HPDE6-E6E7 (cell line): Measurements from ENCODE around the gene TP73.

Source experiments
- DNase-seq: peaks from one replicate; pipeline ENCODE4 v3.0.0; 2011; ENCODE audit warnings: missing footprints; ENCODE audit errors: extremely low spot score

The TP73 gene

GRCh38 chr1:3778590-3779264 is 126.4 kb downstream of the TP73 start:
- no peak for DNase-seq

DNA sequence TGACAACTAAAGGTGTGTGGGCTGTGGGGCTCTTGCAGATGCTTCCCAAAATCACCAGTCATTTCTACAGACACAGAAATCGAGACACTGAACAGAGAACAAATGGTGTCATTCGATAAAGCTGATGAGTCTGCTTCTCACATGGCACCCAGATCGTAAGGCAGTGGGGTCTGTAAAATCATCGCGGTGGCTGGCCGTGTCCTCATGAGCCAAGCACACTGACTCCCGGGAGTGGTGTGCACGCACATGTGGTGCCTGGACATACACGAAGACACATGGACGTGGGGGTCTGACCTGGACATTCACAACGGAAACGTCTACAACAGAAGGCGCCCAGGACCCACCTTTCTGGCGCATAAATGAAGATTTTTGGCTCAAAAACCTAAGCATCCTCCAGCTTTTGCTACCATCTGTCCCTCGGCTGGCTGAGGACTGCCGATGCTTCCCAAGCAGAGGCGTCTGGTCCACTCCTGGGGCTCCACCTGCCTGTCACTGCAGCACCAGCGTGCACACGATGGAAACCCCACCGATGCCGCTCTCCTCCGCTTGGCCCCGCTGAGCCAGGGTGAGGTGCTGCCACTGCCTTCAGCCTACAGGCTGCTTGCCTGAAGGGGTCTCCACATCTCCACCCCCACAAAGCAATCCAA is 127.1 kb downstream of the TP73 start:
- DNase-seq, result no peak

- no peak for DNase-seq
Measured at GRCh38 chr1:3779912-3780416, 127.6 kb downstream of the TP73 start.

DNA sequence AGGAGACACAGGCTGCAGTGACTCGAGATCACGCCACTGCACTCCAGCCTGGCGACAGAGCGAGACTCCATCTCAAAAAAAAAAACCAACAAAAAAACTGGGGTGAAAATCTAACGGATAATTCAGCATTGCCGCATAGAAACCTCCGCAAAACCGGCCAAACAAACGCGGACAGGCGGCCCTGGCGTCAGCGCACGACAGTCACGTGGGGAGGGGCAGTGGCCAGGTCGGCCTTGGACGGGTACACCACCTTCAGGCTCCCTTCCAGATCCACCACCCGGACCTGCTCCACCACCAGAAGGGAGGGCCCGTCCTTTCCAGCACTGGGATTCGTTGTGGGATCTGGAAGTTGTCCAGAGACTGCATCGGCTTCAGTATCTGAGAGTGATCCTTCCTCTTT is 128.6 kb downstream of the TP73 start:
- no peak for DNase-seq

DNA sequence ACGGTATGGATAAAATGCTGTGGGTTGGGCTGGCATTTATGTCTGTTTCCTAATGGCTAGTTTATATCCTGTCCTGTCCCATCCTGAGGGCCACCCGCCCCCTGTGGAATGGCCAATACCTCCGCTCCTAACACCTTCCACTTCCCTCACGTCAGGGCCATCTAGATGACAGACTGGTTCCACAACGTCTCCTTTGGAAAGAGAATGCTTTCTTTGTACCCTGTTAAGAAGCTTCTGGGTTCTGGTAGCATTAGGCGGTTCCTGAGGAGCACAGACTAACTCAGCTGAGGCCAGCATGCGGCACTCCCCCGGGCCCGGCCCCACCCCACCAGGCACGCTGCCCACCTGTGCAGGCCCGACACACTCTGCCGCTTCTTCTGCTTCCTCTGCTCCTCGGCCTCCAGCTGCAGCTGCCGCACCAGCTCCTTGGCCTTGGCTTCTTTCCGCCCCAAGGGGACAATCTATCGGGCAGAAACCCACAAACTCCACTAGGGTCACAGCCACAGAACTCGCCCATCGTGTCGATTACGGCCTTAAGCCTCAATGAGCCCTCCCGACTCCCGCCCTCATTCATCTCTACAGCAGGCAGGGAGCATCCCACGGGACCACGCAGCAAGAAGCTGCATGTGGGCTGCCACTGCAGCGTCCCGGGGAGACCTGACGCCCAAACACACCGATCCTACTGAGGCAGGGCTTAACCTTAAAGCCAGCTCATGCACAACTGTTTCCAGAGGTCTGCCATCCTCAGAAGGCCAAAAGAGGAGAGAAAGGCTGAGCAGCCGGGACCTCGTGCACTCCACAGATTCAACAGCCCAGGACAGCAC is 131.5 kb downstream of the TP73 start:
- no peak for DNase-seq

DNA sequence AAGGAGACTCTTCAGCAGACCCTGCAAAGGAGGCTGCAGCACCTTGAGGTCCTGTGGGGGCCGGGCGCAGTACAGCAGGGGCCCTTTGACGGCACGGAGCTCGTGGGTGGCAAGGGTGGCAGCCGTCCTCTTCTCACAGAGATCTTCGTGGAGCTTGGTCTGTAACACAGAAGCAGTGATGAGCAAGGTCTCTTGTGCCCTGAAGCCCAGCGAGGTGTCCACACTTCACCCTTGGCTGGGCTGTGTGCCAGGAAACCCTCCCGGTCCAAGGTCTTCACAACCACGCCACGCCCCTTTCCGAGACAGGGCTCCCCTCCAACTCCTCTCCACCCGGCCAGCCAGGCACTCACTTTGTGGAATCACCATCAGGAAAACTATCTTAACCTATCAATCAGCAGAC is 132.7 kb downstream of the TP73 start:
- no peak for DNase-seq

GRCh38 chr1:3785456-3786157 is 133.3 kb downstream of the TP73 start:
- no peak for DNase-seq
